HG03342 (cell line): ENCODE results near the gene SRSF7.
"Not testable (repeated sequence)": the region's sequence is repeated elsewhere in the genome, so short reads cannot be mapped to it uniquely, and the experiment has no call there.

Experiments
- ATAC-seq: cut with Tn5 transposase; IDR thresholded peaks from one replicate; pipeline ENCODE4 v1.9.1; 2021; ENCODE audit warnings: mild to moderate bottlenecking, moderate library complexity; ENCODE audit not compliant: unreplicated experiment

SRSF7 gene

GRCh38 chr2:38734299-38735058 is 16.7 kb downstream of the SRSF7 start:
- no peak for ATAC-seq

- no peak for ATAC-seq
Observed at GRCh38 chr2:38733300-38733971, 17.7 kb downstream of the SRSF7 start.

GRCh38 chr2:38731684-38732221 is 19.4 kb downstream of the SRSF7 start:
- ATAC-seq = no peak

GRCh38 chr2:38731090-38731489 is 20.1 kb downstream of the SRSF7 start:
- no peak for ATAC-seq

GRCh38 chr2:38728694-38729093 is 22.5 kb downstream of the SRSF7 start:
- no peak for ATAC-seq

- ATAC-seq = no peak
Observed at GRCh38 chr2:38727661-38728060, 23.5 kb downstream of the SRSF7 start.

GRCh38 chr2:38723173-38723572 is 28.0 kb downstream of the SRSF7 start:
- ATAC-seq = peak; percentile 47

GRCh38 chr2:38722271-38723061 is 28.7 kb downstream of the SRSF7 start:
- peak; percentile 43 for ATAC-seq

GRCh38 chr2:38720613-38721241 is 30.4 kb downstream of the SRSF7 start:
- no peak for ATAC-seq

GRCh38 chr2:38719706-38720105 is 31.5 kb downstream of the SRSF7 start:
- no peak for ATAC-seq

- ATAC-seq = no peak
Observed at GRCh38 chr2:38718601-38719000, 32.6 kb downstream of the SRSF7 start.

GRCh38 chr2:38716185-38716584 is 35.0 kb downstream of the SRSF7 start:
- ATAC-seq = no peak

- not testable (repeated sequence) for ATAC-seq
Observed at GRCh38 chr2:38714941-38715340, 36.2 kb downstream of the SRSF7 start.

- no peak for ATAC-seq
Observed at GRCh38 chr2:38713338-38713737, 37.8 kb downstream of the SRSF7 start.

- no peak for ATAC-seq
Observed at GRCh38 chr2:38712871-38713270, 38.3 kb downstream of the SRSF7 start.

GRCh38 chr2:38712413-38712812 is 38.7 kb downstream of the SRSF7 start:
- ATAC-seq = no peak

GRCh38 chr2:38711558-38711957 is 39.6 kb downstream of the SRSF7 start:
- ATAC-seq = no peak

- peak; percentile 65 for ATAC-seq
Observed at GRCh38 chr2:38709567-38710194, 41.5 kb downstream of the SRSF7 start.

- ATAC-seq = no peak
Observed at GRCh38 chr2:38708900-38709566, 42.1 kb downstream of the SRSF7 start.

GRCh38 chr2:38708491-38708890 is 42.7 kb downstream of the SRSF7 start:
- ATAC-seq = not testable (repeated sequence)
